Gastrocnemius medialis (tissue), 4 donors: ENCODE data around the gene EEF1G. TPM values are rescaled to one million over a fixed set of nuclear protein-coding genes. Genes with fewer than 3 reads are reported as not detected.
"Not testable (repeated sequence)": the region's sequence is repeated elsewhere in the genome, so short reads cannot be mapped to it uniquely, and the experiment has no call there.

Experiments used
- ATAC-seq, 2 donors: fragments of 150-250 bp; one replicate each; pipeline ENCODE4 v1.9.1; 2016
- DNase-seq, 2 donors: peaks; one replicate each; pipeline ENCODE4 v3.0.0-alpha.2; 2019
- H3K27ac ChIP-seq, 4 donors: fragments of 200-600 bp; sonication (generic); 1 replicate in 1 of 4; 2 replicates in 3 of 4; pipeline ENCODE4 v1.5.1; 2016 to 2018; ENCODE audit warnings: mild to moderate bottlenecking in 2 of 4, moderate library complexity in 1 of 4
- H3K27me3 ChIP-seq, 3 donors: fragments of 200-600 bp; sonication (generic) in 2 of 3; 1 replicate in 1 of 3; 2 replicates in 2 of 3; pipeline versions ENCODE4 v1.5.1 to v1.6.0; 2016 to 2019; ENCODE audit warnings: mild to moderate bottlenecking in 1 of 3, moderate library complexity in 1 of 3
- H3K36me3 ChIP-seq, 2 donors: fragments of 200-600 bp; sonication (generic) in 1 of 2; one replicate each; pipeline ENCODE4 v1.5.1; 2017 to 2018
- H3K4me1 ChIP-seq, 2 donors: fragments of 200-600 bp; sonication (generic) in 1 of 2; one replicate each; pipeline ENCODE4 v1.5.1; 2016 to 2017; ENCODE audit warnings: mild to moderate bottlenecking in 2 of 2
- H3K4me3 ChIP-seq, 4 donors: fragments of 200-600 bp; sonication (generic) in 3 of 4; 1 replicate in 1 of 4; 2 replicates in 3 of 4; pipeline ENCODE4 v1.5.1; 2016 to 2019; ENCODE audit warnings: mild to moderate bottlenecking in 2 of 4
- H3K9me3 ChIP-seq, 3 donors: fragments of 200-600 bp; sonication (generic) in 2 of 3; 1 replicate in 1 of 3; 2 replicates in 2 of 3; pipeline ENCODE4 v1.5.1; 2016 to 2019
- POLR2A ChIP-seq, 2 donors: fragments of 450-650 bp; IDR thresholded peaks; one replicate each; pipeline ENCODE4 v1.6.1; 2017; ENCODE audit warnings: antibody characterized with exemption in 2 of 2, mild to moderate bottlenecking in 2 of 2, moderate library complexity in 2 of 2
- in situ Hi-C, 4 donors: fragments of 200-750 bp; cut with MboI; loops; one replicate each; pipeline versions ENCODE4 v1.15.0 to v1.8.0; 2017; ENCODE audit warnings: low sequenced_read_pairs in 4 of 4
- intact Hi-C: fragments of 100-400 bp; cut with DNase I; formaldehyde crosslinking; loops from one replicate; pipeline ENCODE4 v1.15.1; 2023; ENCODE audit warnings: low total_unique reads
- total RNA-seq, 4 donors: library from RNA; depleted of rRNA; stranded (reverse); fragments of >200 nt; gene quantifications; one replicate each; pipeline versions ENCODE4 v1.1.0 to v1.2.3, GENCODE V29; 2016
- TF ChIP-seq, protein P1 (sequence below), 5 experiments: fragments of 450-650 bp in 3 of 5; fragments of 200-600 bp in 2 of 5; sonication (generic) in 2 of 5; IDR thresholded peaks in 4 of 5; conservative IDR thresholded peaks in 1 of 5; 1 replicate in 4 of 5; 2 replicates in 1 of 5; pipeline ENCODE4 v1.5.1; 2016 to 2019; ENCODE audit warnings: antibody characterized with exemption in 5 of 5, mild to moderate bottlenecking in 3 of 5, moderate library complexity in 3 of 5

The EEF1G gene
- total RNA-seq, 4 donors from 2014 or later, result 1,797 to 2,946 (median 1,897) TPM

- no peak for DNase-seq
- in situ Hi-C loops, result no loop called here
- TF ChIP-seq POLR2A (IDR thresholded peaks at IDR 0.05), result no peak
- TF ChIP-seq, protein P1, sequence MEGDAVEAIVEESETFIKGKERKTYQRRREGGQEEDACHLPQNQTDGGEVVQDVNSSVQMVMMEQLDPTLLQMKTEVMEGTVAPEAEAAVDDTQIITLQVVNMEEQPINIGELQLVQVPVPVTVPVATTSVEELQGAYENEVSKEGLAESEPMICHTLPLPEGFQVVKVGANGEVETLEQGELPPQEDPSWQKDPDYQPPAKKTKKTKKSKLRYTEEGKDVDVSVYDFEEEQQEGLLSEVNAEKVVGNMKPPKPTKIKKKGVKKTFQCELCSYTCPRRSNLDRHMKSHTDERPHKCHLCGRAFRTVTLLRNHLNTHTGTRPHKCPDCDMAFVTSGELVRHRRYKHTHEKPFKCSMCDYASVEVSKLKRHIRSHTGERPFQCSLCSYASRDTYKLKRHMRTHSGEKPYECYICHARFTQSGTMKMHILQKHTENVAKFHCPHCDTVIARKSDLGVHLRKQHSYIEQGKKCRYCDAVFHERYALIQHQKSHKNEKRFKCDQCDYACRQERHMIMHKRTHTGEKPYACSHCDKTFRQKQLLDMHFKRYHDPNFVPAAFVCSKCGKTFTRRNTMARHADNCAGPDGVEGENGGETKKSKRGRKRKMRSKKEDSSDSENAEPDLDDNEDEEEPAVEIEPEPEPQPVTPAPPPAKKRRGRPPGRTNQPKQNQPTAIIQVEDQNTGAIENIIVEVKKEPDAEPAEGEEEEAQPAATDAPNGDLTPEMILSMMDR (IDR thresholded peaks at IDR 0.05 in 4 of 5, conservative IDR thresholded peaks at IDR 0.05 in 1 of 5), result no peak
- no peak overlapping the region for H3K4me3 ChIP-seq
- H3K27ac ChIP-seq, result peak overlapping the region in 1 of 4 donors; percentile 97
- H3K36me3 ChIP-seq, result peaks cover 0 to 41% of the 10 kb centered on the region in 2 donors
- H3K9me3 ChIP-seq, result no peaks in the 10 kb centered on the region
- no peak for ATAC-seq
- peaks cover 26% of the 10 kb centered on the region in 2 donors for H3K4me1 ChIP-seq
- intact Hi-C loops, result no loop called here
- H3K27me3 ChIP-seq, result no peaks in the 10 kb centered on the region
Measured at GRCh38 chr11:62588966-62589637, 15.4 kb upstream of the EEF1G start.

DNA sequence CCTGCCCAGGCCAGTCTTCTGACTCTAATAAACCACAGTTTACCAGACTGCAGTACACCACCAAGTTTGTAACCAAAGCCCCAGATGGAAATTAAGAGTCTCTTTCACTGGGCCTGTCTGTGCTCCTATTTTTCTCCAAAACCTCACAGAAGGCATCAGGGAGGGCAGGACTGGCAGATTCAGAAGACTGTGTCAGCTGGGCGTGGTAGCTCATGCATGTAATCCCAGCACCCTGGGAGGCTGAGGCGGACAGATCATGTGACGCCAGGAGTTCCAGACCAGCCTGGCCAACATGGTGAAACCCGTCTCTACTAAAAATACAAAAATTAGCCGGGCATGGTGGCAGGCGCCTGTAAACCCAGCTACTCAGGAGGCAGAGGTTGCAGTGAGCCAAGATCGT is 11.7 kb upstream of the EEF1G start:
- in situ Hi-C loops, DNase-seq, H3K4me3 ChIP-seq, ATAC-seq, H3K27me3 ChIP-seq, intact Hi-C loops, H3K9me3 ChIP-seq: not testable (repeated sequence)
- H3K4me1 ChIP-seq, result peaks cover 7 to 18% of the 10 kb centered on the region in 2 donors
- H3K27ac ChIP-seq, result peak overlapping the region in 1 of 4 donors; percentile 34
- H3K36me3 ChIP-seq, result peaks cover 0 to 49% of the 10 kb centered on the region in 2 donors

DNA sequence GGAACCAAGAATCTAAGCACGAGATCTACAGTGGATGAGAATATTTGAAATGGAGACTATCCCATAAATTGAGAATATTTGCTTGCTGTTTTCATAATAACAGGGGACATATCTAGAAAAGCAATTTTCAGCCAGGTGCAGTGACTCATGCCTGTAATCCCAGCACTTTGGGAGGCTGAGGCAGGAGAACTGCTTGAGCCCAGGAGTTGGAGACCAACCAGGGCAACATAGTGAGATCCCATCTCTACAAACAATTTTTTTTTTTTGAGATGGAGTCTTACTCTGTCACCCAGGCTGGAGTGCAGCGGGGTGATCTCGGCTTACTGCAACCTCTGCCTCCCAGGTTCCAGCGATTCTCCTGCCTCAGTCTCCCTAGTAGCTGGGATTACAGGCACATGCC is 8.0 kb upstream of the EEF1G start:
- ATAC-seq, H3K4me3 ChIP-seq, H3K9me3 ChIP-seq, intact Hi-C loops, H3K27me3 ChIP-seq, in situ Hi-C loops, DNase-seq: not testable (repeated sequence)
- H3K27ac ChIP-seq, result peak overlapping the region; percentile 6 to 91 (median 57)
- H3K36me3 ChIP-seq, result peaks cover 0 to 45% of the 10 kb centered on the region in 2 donors
- H3K4me1 ChIP-seq, result peaks cover 3 to 13% of the 10 kb centered on the region in 2 donors

DNA sequence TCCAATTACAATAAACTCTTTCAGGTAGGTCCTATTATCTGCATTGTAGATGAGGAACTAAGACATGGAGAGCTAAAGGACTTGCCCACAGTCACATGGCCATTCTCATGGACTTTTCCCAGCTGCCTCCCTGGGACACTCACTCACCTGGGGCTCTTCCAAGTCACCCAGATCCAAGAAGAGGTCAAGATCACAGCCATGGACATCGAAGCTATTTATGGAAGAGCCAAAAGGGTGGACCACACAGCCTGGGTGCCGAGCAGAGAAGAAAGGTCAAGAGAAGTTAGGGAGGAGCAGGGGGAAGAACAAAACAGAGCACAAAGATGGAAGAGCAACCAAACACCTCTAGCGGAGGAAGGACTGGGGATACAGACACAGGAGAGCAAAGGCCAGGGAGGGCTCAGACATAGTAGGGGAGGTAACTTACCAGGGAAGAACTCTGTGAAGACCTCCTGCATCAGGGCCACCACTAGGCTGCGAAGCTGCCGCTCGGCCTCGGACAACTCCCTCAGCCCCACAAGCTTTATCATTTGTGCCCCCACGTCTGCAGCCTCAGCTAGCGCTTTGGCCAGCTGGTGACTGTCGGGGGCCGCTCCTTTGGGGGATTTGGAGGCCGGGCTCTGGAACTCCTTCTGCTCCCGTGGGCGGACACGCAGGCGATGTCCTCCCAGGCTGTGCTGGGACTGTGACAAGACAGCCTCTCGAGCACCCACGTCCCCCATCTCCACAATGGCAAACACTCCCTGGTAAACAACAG is 7.4 kb upstream of the EEF1G start:
- intact Hi-C loops (no loop called here), in situ Hi-C loops (no loop called here)
- Histone ChIP-seq H3K4me3 (no peak overlapping the region), H3K27ac (peak overlapping the region; percentile 6 to 91 (median 57)), H3K9me3 (no peaks in the 10 kb centered on the region), H3K27me3 (no peaks in the 10 kb centered on the region), H3K36me3 (peaks cover 0 to 40% of the 10 kb centered on the region in 2 donors), H3K4me1 (peaks cover 4 to 13% of the 10 kb centered on the region in 2 donors)
- TF ChIP-seq, protein P1 (IDR thresholded peaks at IDR 0.05 in 4 of 5, conservative IDR thresholded peaks at IDR 0.05 in 1 of 5), result no peak
- no peak for TF ChIP-seq POLR2A (IDR thresholded peaks at IDR 0.05)
- ATAC-seq (peak; percentile 59 to 82), DNase-seq (peak in 1 of 2 donors; percentile 70)

- Histone ChIP-seq H3K27ac (peak overlapping the region; percentile 27 to 93 (median 90)), H3K36me3 (peaks cover 0 to 35% of the 10 kb centered on the region in 2 donors)
Measured at GRCh38 chr11:62579252-62579651, 5.6 kb upstream of the EEF1G start.

More at GRCh38 chr11:62579252-62579651, 5.6 kb upstream of the EEF1G start:
- no peak for TF ChIP-seq POLR2A (IDR thresholded peaks at IDR 0.05)
- TF ChIP-seq, protein P1 (IDR thresholded peaks at IDR 0.05 in 4 of 5, conservative IDR thresholded peaks at IDR 0.05 in 1 of 5), result no peak
- intact Hi-C loops (no loop called here), in situ Hi-C loops (no loop called here)
- DNase-seq (no peak), ATAC-seq (peak in 1 of 2 donors; percentile 19)
- Histone ChIP-seq H3K4me3 (no peak overlapping the region), H3K4me1 (peaks cover 22 to 32% of the 10 kb centered on the region in 2 donors), H3K9me3 (no peaks in the 10 kb centered on the region), H3K27me3 (no peaks in the 10 kb centered on the region)
